Kidney epithelial cell (primary cell): ENCODE results near the gene AMD1. TPM values are rescaled to one million over a fixed set of nuclear protein-coding genes. Genes with fewer than 3 reads are reported as not detected.
"Not testable (repeated sequence)": the region's sequence is repeated elsewhere in the genome, so short reads cannot be mapped to it uniquely, and the experiment has no call there.

Source experiments
- DNase-seq: peaks from one replicate; pipeline ENCODE4 v3.0.0-alpha.2; 2010; ENCODE audit warnings: low read depth
- H3K27me3 ChIP-seq: 2 replicates; pipeline ENCODE4 v1.6.0; 2011; ENCODE audit warnings: low read length; ENCODE audit not compliant: control insufficient read depth, insufficient read depth
- H3K36me3 ChIP-seq: 2 replicates; pipeline ENCODE4 v1.5.1; 2011; ENCODE audit warnings: low read length; ENCODE audit not compliant: control insufficient read depth, insufficient read depth
- H3K4me3 ChIP-seq: 2 replicates; pipeline ENCODE4 v1.5.1; 2011; ENCODE audit warnings: low read depth, mild to moderate bottlenecking, control low read depth, low read length
- total RNA-seq: library from RNA; depleted of rRNA; stranded (reverse); fragments of >200 nt; gene quantifications from 2 replicates; pipeline ENCODE4 v1.2.3, GENCODE V29; 2015
- TF ChIP-seq, protein P1 (sequence below): IDR thresholded peaks from 2 replicates; pipeline ENCODE4 v1.5.1; 2011; ENCODE audit warnings: mild to moderate bottlenecking, moderate library complexity, low read length, control low read depth, inconsistent platforms; ENCODE audit not compliant: insufficient read depth, poor library complexity, severe bottlenecking

The AMD1 gene
- total RNA-seq, 1 donor from 2014 or later: 93.6 TPM

DNA sequence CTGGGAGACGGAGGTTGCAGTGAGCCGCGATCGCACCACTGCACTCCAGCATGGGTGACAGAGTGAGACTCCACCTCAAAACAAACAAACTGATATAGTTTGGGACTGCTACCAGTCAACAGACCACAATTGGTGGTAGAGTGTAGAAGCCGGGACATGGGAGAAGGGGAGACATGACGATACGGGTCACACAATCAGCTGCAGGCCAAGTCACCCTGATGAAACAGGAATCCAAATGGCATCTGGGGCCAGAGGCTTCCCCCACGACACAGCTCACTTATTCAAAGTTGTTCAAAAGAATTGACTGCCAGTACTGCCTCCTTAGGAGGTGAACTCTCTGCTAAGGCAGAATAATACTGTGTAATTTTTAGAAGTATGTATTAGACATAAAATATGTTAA is 27.5 kb downstream of the AMD1 start:
- H3K27me3 ChIP-seq: no peaks in the 10 kb centered on the region
- H3K36me3 ChIP-seq: no peaks in the 10 kb centered on the region
- H3K4me3 ChIP-seq: no peak overlapping the region
- DNase-seq: no peak
- TF ChIP-seq, protein P1, sequence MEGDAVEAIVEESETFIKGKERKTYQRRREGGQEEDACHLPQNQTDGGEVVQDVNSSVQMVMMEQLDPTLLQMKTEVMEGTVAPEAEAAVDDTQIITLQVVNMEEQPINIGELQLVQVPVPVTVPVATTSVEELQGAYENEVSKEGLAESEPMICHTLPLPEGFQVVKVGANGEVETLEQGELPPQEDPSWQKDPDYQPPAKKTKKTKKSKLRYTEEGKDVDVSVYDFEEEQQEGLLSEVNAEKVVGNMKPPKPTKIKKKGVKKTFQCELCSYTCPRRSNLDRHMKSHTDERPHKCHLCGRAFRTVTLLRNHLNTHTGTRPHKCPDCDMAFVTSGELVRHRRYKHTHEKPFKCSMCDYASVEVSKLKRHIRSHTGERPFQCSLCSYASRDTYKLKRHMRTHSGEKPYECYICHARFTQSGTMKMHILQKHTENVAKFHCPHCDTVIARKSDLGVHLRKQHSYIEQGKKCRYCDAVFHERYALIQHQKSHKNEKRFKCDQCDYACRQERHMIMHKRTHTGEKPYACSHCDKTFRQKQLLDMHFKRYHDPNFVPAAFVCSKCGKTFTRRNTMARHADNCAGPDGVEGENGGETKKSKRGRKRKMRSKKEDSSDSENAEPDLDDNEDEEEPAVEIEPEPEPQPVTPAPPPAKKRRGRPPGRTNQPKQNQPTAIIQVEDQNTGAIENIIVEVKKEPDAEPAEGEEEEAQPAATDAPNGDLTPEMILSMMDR: no peak

GRCh38 chr6:110906273-110906672 is 31.7 kb downstream of the AMD1 start:
- DNase-seq, H3K27me3 ChIP-seq, H3K4me3 ChIP-seq, H3K36me3 ChIP-seq: not testable (repeated sequence)

GRCh38 chr6:110930781-110931180 is 56.2 kb downstream of the AMD1 start:
- H3K36me3 ChIP-seq: no peaks in the 10 kb centered on the region
- H3K27me3 ChIP-seq: no peaks in the 10 kb centered on the region

GRCh38 chr6:110933912-110934311 is 59.3 kb downstream of the AMD1 start:
- TF ChIP-seq, protein P1: no peak
- Histone ChIP-seq H3K27me3 (no peaks in the 10 kb centered on the region), H3K4me3 (no peak overlapping the region), H3K36me3 (no peaks in the 10 kb centered on the region)
- DNase-seq: no peak

More at GRCh38 chr6:110930781-110931180, 56.2 kb downstream of the AMD1 start:
- no peak overlapping the region for H3K4me3 ChIP-seq
- no peak for DNase-seq
- TF ChIP-seq, protein P1: no peak

- Histone ChIP-seq H3K4me3 (no peak overlapping the region), H3K27me3 (no peaks in the 10 kb centered on the region), H3K36me3 (no peaks in the 10 kb centered on the region)
- TF ChIP-seq, protein P1: no peak
- DNase-seq: no peak
Measured at GRCh38 chr6:110934381-110934898, 59.9 kb downstream of the AMD1 start.

- no peaks in the 10 kb centered on the region for H3K36me3 ChIP-seq
- TF ChIP-seq, protein P1: no peak
- DNase-seq: no peak
- H3K4me3 ChIP-seq: no peak overlapping the region
- no peaks in the 10 kb centered on the region for H3K27me3 ChIP-seq
Measured at GRCh38 chr6:110935171-110935570, 60.6 kb downstream of the AMD1 start.

DNA sequence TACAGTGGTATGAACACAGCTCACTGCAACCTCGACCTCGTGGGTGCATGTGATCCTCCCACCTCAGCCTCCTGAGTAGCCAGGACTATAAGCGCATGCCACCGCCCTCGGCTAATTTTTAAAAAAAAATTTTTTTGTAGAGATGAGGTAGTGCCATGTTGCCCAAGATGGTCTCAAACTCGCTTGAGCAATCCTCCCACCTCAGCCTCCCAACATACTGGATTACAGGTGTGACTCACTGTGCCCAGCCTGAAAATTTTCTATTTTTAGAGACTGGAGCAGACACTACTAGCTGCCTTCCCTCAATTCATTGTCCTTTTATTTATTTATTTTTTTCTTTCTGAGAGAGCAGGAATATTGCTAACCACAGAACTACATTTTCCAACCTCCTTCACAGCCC is 63.6 kb downstream of the AMD1 start:
- Histone ChIP-seq H3K4me3 (no peak overlapping the region), H3K27me3 (no peaks in the 10 kb centered on the region), H3K36me3 (no peaks in the 10 kb centered on the region)
- TF ChIP-seq, protein P1: no peak
- no peak for DNase-seq
